Kidney tubule cell (primary cell): ENCODE measurements around the gene ZFP36.
"Not testable (repeated sequence)": the region's sequence is repeated elsewhere in the genome, so short reads cannot be mapped to it uniquely, and the experiment has no call there.

Experiments
- DNase-seq: peaks from one replicate; pipeline ENCODE4 v3.0.0-alpha.2; 2018; ENCODE audit warnings: low spot score

ZFP36 gene, protein sequence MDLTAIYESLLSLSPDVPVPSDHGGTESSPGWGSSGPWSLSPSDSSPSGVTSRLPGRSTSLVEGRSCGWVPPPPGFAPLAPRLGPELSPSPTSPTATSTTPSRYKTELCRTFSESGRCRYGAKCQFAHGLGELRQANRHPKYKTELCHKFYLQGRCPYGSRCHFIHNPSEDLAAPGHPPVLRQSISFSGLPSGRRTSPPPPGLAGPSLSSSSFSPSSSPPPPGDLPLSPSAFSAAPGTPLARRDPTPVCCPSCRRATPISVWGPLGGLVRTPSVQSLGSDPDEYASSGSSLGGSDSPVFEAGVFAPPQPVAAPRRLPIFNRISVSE

DNA sequence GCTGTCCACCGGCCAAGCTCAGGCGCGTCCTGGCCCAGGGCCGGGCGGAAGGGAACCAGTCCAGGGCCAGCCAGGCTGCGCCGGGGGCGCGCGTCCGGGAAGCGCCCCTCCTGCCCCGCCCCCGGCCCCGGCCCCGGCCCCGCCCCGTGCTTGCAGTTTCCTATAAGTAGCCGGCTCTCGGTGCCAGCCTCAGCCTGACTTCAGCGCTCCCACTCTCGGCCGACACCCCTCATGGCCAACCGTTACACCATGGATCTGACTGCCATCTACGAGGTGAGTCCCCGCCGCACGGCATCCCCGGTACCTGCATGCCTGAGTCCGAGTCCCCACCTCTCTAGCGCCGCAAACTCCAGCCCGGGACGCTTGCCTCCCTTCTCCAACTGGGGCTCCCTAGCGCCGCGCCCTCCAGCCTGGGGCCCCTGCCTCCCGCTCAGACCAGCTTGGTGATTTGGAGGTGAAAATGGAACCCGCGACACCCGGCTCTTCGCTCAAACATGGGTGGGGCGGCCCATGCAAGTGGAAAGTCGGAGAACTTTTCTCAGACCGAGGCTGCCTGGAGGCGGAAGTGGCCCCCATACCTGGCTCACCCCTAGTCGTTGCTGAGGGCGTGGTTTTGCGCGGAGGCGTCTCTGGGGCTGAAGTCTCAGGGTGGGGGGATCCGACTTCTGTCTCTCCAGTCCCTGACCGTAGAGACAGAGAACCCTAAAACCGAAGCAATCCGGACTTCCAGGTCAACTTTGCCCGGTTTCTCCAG lies at the start of gene ZFP36:
Gene ZFP36 (plus strand): TSS at position 192 of the 754 bp plus-strand sequence. CDS start 58 bp downstream, at position 250.
- peak; percentile 89 for DNase-seq

DNA sequence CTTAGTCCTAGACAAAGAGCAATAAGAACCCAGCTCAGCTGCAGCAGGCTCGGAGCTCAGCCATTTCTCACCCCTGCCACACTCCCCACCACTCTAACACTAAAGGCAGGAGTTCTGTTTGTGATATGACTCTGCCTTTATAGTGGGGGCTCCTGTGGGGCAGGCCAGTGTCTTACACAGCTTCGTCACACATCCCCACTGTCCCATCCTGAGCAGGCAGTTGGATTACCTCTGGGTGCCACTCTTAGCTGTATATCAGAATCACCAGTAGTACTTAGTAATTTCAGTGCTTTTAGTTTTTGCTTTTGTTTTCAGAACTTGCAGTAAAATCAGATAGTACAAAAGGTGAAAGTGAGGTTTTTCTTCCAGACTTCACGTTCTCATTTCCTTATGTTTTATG lies 47.6 kb upstream of the ZFP36 start:
- no peak for DNase-seq

DNA sequence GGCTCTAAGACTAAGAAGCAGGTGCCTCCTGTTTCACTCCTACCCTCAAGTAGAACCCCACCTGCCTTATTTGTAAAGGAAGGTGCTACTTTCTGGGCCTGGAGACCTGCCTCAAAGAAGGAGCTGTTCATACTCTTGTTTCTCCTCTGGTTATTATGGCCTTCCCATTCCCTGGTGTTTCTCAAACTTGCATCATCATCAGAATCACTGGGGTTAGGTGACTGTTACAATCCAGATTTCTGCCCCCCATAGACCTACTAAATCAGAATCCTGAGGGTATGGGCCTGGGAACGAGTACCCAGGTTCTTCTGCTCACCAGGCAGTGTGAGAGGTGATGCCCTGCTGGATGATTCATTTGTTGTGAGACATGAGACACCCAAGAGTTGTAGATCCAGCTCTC lies 46.0 kb upstream of the ZFP36 start:
- no peak for DNase-seq

DNA sequence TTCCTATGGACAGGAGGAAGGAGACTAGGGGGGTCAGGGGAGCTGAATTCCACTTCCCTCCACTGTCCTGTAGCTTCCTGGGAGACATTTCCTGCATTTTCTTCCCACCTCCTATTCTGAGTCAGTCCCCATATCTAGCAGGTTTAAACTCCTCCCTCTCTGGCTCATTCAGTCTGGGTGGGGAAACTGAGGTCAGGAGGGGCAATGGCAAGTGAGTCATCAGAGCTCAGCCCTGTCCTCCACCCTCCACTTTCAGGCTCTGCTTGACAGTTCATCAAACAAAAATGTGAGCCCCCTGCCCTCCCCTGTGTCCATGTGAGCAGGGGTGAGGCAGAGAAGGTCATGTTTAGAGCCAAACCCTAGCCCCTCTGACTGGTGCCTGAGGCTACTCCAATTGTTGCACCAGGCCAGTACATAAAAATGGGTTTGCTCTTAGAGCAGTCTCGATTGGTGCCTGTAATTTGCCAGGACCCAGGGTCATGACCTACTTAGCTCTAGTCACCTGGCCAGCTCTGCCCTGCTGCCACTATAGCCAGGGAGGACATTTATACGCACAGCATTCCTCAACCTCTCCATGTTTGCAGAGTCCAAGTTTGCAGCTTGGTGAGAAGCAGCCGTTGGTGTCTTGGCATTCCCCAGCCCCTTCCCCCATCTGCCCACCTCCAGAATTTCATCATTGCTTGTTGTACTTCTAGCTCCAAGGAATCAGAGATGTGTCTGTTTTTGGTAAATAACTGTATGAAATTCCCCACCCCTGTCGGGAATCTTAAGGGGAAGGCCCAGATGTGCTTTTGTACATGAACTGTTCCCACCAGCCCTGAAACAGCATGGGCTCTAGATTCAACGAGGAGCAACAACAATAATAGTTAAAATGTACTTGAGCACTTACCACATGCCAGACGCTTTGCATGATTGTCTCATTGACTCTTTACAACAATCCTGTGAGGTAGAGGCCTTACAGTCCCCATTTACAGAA lies 43.7 kb upstream of the ZFP36 start:
- peak; percentile 83 for DNase-seq

DNA sequence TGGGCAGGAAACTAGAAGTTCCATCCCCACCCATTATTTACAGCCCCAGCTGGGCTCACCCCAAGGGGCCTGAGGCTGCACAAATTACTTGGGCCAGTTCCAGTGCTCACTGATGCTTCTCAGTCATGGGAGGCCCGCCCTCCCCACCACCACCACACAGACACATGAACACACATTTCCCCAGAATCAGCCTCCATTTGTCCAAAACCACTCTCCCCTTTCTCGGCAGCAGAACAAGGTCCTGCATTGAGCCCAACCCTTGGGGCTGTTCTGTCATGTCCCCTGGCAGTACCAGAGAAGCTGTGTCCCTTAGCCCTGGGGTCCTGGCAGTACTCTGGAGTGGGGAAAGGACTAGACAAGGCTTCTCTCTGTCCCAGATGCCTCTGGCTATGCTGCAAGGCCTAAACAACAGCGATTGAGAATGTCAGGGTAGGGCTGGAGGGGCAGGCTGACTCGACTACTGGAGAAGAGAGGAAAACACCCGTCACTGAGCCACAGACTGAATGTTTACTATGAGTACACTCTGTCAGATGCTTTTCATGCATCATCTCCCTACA lies 42.7 kb upstream of the ZFP36 start:
- DNase-seq: peak; percentile 40

DNA sequence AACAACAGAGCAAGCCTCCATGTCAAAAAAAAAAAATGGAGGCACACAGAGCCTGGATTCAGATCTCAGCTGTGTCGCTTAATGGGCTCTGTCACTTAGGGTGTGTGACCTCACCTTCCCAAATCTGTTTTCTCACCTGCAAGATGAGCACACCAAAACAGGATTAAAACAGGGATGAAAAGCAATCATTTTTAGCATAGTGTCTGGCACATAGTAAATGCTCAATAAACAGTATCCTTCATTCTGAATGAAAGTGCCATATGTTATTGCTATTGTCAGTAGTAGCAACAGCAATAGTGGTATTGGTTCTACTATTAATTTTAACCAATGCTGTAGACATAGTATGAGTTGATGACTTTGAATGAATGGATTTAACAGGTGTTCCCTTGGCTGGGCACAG lies 41.1 kb upstream of the ZFP36 start:
- DNase-seq: no peak

DNA sequence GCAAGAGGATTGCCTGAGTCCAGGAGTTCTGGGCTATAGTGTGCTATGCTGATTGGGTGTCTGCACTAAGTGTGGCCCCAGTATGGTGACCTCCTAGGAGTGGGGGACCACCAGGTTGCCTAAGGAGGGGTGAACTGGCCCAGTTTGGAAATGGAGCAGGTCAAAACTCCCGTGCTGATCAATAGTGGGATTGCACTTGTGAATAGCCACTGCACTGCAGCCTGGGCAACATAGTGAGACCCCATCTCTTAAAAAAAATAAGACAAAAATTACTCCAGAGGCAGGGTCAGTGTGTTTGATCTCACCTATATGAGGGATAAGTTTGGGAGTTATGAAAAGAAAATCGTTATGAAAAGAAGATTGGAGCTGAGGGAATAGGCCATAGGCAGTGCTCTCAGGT lies 37.4 kb upstream of the ZFP36 start:
- DNase-seq: no peak

DNA sequence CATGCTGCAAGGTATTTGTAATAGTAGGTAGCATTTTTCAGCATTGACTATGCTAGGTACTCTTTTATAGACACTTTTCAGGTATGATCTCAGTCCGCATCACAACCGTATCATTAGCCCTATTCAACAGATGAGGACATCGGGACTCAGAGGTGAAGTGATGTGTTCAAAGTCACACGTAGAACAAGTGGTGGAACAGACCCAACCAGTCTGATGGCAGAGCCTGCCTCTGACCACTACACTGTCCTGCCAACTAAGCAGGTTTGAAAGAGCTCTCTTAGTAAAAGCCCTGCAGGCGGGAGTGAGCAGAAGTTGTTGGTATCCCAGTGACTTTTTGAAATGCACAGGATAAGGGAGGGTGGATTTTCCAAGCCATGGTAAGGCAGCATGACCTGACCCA lies 35.9 kb upstream of the ZFP36 start:
- no peak for DNase-seq

DNA sequence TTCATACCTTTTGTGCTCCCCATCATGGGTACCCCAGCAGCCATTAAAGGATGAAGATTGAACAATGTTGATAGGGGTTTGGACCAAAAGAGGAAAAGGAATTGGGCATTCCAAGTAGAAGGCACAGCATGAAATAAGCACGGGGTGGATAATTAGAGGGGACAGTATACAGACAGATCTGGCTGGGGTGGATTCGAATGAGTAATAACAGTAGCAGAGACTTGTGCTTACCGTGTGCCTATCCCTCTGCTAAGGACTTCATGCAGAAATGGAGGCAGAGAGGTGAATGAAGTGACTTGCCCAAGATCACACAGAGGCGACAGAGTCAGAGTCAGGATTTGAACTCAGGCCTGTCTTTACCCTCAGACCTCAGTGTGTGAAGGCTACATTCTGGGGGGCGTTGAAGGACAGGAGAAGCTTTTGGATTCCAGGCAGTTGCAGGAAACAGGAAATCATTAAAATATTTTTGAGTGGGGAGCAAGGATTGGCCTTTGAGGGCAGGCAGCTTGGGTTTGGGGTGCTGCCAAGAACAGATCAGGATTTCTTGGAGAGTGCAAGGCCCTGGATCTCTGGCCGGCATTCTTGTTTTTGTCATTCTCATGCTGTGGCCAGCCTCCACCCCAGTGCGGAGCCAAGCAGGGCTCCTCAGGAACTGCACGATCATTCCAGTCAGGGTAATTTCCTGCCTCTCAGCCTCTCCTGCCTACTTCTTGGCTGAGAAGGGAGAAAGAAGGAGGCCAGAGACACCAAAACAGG lies 34.4 kb upstream of the ZFP36 start:
- DNase-seq: no peak

DNA sequence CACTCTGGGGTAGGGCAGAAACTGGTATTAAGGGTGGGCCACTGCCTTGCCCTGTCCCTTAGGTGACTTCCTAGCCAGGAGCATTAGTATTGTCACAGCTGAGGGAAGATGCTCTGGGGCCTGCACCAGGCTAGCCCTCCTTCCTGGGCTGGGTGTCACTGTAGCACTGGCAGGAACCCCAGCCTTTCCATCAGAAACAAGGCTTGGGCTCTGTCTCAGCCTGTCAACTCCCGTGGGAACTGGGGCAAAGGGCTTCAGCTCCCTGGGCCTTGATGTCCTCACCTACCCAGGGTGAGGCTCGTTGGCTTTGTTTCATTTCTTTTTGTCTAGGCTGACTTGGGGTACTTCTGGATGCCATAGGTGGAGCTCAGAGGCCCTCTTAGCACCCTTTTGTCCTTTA lies 33.7 kb upstream of the ZFP36 start:
- DNase-seq: no peak

DNA sequence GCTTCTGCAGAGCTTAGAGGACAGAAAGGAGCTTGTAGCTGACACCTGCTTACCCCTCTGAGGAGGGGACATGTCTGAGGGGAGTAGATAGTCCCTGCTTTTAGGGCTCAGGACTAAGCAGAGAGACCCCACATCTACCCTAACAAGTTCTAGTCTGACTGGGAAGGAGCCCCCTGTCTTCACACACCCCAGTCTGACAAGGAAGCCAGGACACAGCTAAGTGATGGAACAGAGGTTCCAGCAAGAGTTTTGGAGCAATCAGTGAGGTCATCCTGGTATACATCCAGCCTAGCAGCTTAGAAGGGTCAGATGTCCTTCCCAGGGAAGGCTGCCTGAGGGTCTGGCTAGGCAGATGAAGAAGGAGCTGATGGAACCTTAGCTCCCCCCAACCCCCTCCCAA lies 30.7 kb upstream of the ZFP36 start:
- DNase-seq: no peak

DNA sequence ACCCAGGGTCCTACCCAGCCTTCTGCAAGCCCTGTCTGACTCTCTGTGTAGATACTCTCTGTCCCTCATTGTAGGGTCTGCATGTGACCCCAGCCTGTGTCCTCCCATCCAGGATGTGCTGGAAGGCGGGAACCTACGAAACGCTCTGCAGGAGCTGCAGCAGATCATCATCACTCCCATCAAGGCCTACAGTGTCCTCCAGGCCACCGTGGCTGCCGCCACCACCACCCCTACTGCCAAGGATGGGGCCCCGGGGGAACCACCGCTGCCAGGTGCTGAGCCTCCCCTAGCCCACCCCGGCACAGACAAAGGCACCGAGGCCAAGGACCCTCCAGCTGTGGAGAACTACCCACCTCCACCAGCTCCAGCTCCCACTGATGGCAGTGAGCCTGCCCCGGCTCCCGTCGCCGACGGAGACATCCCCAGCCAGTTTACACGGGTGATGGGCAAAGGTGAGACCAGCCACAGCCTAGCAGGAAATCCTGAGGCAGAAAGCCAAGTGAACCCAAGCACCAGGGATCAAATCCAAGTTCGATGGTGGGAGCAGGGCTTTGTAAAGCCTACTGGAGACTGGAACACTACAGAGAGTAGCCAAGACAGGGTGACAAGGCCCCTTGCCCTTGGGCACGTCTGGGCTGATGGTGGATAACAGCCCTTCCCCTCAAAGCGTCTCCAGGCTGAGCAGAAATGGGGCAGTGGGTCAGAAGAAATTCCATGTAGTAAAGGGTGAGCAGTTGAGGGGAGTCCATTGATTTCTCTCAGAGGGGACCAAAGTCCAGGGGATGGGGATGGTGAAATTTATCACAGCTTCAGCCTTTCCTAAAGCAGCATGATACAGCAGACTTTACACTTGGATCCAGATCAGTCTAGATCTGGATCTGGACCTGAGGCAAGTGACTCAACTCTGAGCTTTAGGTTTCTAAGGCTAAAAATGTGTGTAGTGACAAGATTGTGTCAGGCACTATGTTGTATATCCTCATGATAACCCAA lies 29.0 kb upstream of the ZFP36 start:
- no peak for DNase-seq

DNA sequence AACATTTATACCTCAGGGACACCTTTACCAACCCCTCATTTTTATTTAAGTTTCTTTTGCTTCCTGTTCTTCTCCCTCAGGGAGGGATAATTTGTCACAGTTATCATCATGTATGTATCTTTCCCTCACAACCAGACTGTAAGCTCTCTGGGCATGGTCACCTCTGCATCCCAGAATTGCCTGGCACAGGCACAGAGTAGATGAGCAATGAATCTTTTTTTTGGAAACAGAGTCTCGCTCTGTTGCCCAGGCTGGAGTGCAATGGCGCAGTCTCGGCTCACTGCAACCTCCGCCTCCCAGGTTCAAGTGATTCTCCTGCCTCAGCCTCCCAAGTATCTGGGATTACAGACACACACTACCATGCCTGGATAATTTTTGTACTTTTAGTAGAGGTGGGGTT lies 27.3 kb upstream of the ZFP36 start:
- not testable (repeated sequence) for DNase-seq

DNA sequence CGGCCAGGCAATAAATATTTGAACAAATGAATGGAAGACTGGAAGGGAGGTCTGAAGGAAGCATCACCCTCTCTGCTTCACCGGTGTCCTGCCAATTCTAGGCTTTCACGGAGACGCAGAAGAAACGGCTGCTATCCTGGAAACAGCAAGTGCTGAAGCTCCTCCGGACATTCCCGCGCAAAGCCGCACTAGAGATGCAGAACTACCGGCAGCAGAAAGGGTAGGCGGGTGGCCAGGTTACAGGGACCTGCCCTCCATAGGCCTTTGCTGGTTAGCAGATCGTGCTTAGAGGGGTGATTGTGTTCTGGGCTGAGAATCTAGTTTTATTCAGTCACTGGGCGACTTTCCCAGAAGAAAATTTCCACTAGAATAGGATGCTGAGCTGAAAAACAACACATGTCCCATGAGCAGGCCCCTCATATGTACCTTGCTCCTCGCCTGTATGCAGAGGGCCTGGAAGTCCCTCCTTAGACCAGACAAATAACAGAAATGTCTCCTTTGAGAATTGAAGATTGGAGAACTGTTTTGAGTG lies 26.7 kb upstream of the ZFP36 start:
- DNase-seq: no peak

DNA sequence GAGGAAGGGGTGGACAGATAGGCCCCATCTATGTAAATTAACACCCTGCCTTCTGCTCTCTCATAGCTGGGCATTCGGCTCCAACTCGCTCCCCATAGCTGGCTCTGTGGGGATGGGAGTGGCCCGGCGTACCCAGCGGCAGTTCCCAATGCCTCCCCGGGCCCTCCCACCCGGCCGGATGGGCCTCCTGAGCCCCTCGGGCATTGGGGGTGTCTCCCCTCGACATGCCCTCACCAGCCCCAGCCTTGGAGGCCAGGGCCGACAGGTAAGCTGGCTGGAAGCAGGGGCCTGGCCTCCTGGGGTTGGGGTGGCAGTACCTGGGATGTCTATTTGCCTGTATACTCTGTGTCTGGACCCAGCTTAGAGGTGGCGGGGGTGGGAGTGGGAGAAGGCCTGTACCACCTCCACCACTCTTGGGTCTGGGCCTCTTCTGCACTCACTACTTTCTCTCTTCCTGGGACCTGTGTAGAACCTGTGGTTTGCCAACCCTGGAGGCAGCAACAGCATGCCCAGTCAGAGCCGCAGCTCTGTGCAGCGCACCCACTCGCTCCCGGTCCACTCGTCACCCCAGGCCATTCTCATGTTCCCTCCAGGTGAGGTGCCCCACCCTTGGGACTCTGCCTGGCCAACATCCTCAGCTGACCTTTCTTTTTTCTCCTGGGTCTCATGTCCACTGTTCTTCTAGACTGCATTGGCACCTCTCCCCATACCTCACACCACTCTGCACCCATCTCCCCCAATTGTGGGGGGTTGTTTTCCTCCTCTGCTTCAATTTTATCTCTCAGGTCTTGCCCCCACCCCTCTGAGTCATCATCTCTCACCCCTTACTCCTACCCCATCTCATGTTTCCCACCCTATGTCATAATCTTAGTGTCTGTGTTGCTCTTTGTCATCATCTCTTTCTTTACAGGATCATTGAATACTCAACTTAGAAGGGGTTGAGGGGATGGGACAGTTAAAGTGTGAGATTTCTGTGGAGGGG lies 25.8 kb upstream of the ZFP36 start:
- DNase-seq: no peak

DNA sequence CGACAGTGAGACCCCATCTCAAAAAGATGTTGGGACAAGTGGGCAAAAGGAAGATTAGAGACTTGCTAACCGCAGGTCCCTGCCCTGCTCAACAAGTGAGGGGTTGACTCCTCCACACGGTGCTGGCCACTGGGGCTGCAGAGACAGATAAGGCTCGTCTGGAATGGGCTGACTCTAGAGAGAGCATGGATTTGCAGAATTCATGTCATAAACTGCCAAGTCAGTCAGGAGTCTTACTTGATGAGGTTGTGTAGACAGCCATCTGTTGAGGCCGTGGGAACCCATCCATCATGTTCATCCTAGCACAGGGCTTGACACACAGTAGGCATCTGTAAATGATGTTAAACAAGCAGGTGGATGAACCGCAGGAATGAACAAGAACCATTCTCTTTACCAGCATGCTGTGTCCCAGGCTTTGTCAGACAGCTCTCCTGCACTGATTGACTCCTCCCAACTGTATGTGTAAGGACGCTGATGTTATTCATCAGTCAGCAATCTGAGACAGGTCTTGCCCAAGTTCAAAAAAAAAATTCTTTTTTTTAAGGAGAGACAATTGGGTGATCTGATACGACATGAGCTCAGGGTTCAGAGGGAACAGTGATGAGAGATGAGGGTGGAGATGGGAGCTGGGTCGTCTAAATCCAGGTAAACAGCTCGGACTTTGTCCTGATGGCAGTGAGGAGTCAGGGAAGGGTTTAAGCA lies 24.6 kb upstream of the ZFP36 start:
- DNase-seq: no peak

DNA sequence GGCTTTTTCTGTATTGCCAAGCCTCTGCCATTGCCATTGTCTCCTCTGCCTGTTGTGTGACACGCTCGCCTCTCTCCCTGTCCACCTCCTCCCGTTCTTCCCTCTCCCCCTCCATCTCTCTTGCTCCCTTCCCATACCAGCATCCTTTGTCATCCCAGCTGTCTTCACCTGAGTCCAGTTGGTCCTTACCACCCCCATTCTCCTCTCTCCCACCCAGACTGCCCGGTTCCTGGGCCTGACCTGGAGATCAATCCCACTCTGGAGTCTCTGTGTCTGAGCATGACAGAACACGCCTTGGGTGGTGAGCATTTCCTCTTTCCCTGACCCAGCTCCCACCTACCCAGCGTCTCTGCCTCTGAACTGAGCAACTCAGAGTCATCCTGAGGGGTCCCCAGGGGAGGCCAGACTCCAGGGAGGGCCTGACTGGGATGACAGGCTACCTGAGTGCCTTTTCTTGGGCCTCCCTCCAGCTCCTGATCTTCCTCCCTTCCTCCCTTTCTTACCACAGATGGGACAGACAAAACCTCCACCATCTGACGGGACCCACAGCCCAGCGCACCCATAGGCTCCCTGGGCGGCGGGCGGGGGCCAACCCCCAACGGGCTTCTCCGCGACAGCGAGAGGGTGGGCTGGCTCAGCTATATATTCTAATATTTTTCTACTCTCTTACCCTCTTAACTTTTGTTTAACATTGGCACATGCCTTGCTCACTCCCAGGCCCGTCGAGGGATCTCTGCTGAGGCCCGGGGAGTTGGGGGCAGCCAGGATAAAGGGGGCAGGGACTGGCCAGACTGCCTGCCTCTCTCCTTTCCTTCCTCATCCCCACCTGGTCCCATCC lies 23.4 kb upstream of the ZFP36 start:
- DNase-seq: no peak
